Measurements from ENCODE around the gene TTC19.
"Not testable (repeated sequence)": the region's sequence is repeated elsewhere in the genome, so short reads cannot be mapped to it uniquely, and the experiment has no call there.

TTC19 gene

DNA sequence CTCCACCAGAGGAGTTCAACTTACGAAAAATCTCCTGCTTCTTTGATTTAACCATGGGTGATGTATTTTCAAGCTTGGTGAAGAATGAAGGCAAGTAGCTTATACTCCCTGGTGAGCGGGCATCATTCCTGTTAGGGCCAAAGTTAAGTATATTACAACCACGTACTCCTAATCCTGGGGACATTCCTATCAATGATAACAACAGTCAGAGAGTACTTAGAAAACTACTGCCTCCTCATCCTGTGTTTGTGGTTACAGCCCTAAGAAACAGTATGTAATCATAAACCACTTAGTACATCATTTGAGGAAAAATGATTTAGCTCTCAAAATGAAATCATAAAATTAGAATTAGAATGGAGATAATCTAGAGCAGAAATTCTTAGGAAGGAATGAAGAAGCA lies 47.3 kb downstream of the TTC19 start:
- Histone ChIP-seq H3K4me3 (ENCODE audit: low read depth, low read length) (no peak overlapping the region), H3K4me1 (peaks cover 8% of the 10 kb centered on the region), H3K9ac (no peak overlapping the region), H3K4me2 (ENCODE audit: low read length) (no peak overlapping the region), H2AFZ (no peak overlapping the region), H3K36me3 (ENCODE audit: control insufficient read depth, insufficient read depth, low read length) (no peaks in the 10 kb centered on the region), H3K27me3 (ENCODE audit: control insufficient read depth, insufficient read depth, low read length) (no peaks in the 10 kb centered on the region), H3K9me3 (ENCODE audit: control insufficient read depth, low read length) (no peaks in the 10 kb centered on the region), H3K79me2 (peaks cover 4% of the 10 kb centered on the region), H3K27ac (no peak overlapping the region)
- TF ChIP-seq, protein P1, sequence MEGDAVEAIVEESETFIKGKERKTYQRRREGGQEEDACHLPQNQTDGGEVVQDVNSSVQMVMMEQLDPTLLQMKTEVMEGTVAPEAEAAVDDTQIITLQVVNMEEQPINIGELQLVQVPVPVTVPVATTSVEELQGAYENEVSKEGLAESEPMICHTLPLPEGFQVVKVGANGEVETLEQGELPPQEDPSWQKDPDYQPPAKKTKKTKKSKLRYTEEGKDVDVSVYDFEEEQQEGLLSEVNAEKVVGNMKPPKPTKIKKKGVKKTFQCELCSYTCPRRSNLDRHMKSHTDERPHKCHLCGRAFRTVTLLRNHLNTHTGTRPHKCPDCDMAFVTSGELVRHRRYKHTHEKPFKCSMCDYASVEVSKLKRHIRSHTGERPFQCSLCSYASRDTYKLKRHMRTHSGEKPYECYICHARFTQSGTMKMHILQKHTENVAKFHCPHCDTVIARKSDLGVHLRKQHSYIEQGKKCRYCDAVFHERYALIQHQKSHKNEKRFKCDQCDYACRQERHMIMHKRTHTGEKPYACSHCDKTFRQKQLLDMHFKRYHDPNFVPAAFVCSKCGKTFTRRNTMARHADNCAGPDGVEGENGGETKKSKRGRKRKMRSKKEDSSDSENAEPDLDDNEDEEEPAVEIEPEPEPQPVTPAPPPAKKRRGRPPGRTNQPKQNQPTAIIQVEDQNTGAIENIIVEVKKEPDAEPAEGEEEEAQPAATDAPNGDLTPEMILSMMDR (IDR thresholded peaks at IDR 0.05): no peak

DNA sequence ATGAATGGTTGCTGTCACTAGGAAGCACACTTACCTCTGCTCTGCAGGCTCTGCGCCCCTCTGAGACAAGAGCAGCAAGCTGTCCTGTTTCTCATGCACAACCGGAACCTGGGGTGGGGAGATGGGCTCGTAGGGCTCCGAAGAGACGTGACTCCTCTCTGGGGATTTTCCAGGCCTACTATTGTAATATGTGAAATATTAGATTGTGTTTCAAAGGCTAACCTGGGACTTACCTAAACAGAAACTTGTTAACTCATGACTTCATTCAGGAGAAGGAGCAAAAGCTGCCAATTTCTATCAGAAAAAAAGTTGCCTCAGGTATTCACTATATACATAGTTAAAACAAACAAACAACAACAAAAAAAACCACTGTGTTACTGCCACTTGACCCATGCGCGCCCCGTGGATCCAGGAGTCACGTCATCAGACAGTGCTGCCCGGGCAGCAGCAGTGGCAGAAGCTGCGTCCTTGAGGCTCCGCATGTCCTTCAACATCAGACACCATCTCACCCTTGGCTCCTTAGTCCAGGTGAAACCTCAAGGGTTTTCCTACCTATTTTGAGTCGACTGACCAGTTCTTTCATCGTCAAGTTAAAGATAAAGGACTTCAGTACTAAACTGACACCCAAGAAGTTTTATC lies 49.3 kb downstream of the TTC19 start:
- H3K9ac ChIP-seq: no peak overlapping the region
- H3K27ac ChIP-seq: no peak overlapping the region
- H3K4me3 ChIP-seq (ENCODE audit: low read depth, low read length): no peak overlapping the region
- no peaks in the 10 kb centered on the region for H3K9me3 ChIP-seq (ENCODE audit: control insufficient read depth, low read length)
- H2AFZ ChIP-seq: peak overlapping the region; percentile 7
- H3K79me2 ChIP-seq: peaks cover 4% of the 10 kb centered on the region
- no peaks in the 10 kb centered on the region for H3K27me3 ChIP-seq (ENCODE audit: control insufficient read depth, insufficient read depth, low read length)
- no peaks in the 10 kb centered on the region for H3K36me3 ChIP-seq (ENCODE audit: control insufficient read depth, insufficient read depth, low read length)
- no peak overlapping the region for H3K4me2 ChIP-seq (ENCODE audit: low read length)
- peaks cover 8% of the 10 kb centered on the region for H3K4me1 ChIP-seq
- TF ChIP-seq, protein P1 (IDR thresholded peaks at IDR 0.05): no peak

DNA sequence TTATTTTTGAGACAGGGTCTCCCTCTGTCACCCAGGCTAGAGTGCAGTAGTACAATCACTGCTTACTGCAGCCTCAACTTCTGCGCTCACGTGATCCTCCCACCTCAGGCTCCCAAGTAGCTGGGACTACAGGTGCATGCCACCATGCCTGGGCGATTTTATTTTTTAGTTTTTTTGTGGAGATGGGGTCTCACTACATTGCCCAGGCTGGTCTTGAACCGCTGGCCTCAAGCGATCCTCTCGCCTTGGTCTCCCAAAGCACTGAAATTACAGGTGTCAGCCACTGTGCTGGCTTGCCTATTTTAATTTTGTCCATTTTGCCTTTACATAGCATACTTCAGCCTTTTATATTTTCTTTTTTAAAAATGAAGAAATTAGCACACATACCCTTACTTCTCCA lies 51.2 kb downstream of the TTC19 start:
- Histone ChIP-seq H3K4me3 (ENCODE audit: low read depth, low read length) (no peak overlapping the region), H2AFZ (no peak overlapping the region), H3K27ac (no peak overlapping the region), H3K27me3 (ENCODE audit: control insufficient read depth, insufficient read depth, low read length) (no peaks in the 10 kb centered on the region), H3K4me2 (ENCODE audit: low read length) (no peak overlapping the region), H3K9ac (no peak overlapping the region), H3K9me3 (ENCODE audit: control insufficient read depth, low read length) (no peaks in the 10 kb centered on the region), H3K4me1 (peaks cover 5% of the 10 kb centered on the region), H3K79me2 (peaks cover 4% of the 10 kb centered on the region), H3K36me3 (ENCODE audit: control insufficient read depth, insufficient read depth, low read length) (no peaks in the 10 kb centered on the region)
- TF ChIP-seq, protein P1 (IDR thresholded peaks at IDR 0.05): no peak

DNA sequence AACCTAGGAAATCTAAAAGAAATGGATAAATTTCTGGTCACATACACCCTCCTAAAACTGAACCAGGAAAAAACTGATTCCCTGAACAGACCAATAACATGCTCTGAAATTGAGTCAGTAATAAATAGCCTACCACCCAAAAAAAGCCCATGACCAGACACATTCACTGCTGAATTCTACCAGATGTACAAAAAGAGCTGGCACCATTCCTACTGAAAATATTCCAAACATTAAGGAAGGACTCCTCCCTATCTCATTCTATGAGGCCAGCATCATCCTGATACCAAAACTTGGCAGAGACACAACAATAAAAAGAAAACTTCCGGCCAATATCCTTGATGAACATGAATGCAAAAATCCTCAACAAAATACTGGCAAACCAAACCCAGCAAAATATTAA lies 52.9 kb downstream of the TTC19 start:
- TF ChIP-seq, protein P1 (IDR thresholded peaks at IDR 0.05): no peak
- H3K9me3 ChIP-seq (ENCODE audit: control insufficient read depth, low read length): no peaks in the 10 kb centered on the region
- peaks cover 4% of the 10 kb centered on the region for H3K79me2 ChIP-seq
- no peaks in the 10 kb centered on the region for H3K36me3 ChIP-seq (ENCODE audit: control insufficient read depth, insufficient read depth, low read length)
- no peak overlapping the region for H3K4me2 ChIP-seq (ENCODE audit: low read length)
- H3K27me3 ChIP-seq (ENCODE audit: control insufficient read depth, insufficient read depth, low read length): no peaks in the 10 kb centered on the region
- H3K27ac ChIP-seq: no peak overlapping the region
- H2AFZ ChIP-seq: no peak overlapping the region
- peaks cover 5% of the 10 kb centered on the region for H3K4me1 ChIP-seq
- no peak overlapping the region for H3K4me3 ChIP-seq (ENCODE audit: low read depth, low read length)
- no peak overlapping the region for H3K9ac ChIP-seq

DNA sequence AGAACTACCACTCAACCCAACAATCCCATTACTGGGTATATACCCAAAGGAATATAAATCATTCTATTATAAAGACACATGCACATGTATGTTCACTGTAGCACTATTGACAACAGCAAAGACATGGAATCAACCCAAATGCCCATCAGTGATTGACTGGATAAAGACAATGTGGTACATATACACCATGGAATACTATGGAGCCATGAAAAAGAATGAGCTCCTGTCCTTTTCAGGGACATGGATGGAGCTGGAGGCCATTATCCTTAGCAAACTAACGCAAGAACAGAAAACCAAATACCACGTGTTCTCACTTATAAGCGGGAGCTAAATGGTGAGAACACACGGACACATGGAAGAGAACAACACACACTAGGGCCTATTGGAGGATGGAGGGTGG lies 55.5 kb downstream of the TTC19 start:
- H2AFZ ChIP-seq; H3K4me1 ChIP-seq; H3K4me3 ChIP-seq (ENCODE audit: low read depth, low read length); H3K27ac ChIP-seq; H3K9ac ChIP-seq; H3K27me3 ChIP-seq (ENCODE audit: control insufficient read depth, insufficient read depth, low read length); H3K79me2 ChIP-seq; H3K36me3 ChIP-seq (ENCODE audit: control insufficient read depth, insufficient read depth, low read length); H3K9me3 ChIP-seq (ENCODE audit: control insufficient read depth, low read length); H3K4me2 ChIP-seq (ENCODE audit: low read length): not testable (repeated sequence)

Data from parathyroid adenoma (tissue), 2 donors.